HEK293 (cell line): Measurements from ENCODE around the gene GIT1.
A peak's percentile ranks its signal among the peaks of the same experiment; 100 is the strongest.

Source experiments
- CTCF ChIA-PET: fragments of 350-600 bp; formaldehyde crosslinking; extraction: SDS; loops from one replicate; lab custom pipeline; 2021; ENCODE audit warnings: antibody characterized with exemption; lab: Yijun Ruan, JAX
- POLR2A ChIA-PET: fragments of 300-600 bp; formaldehyde crosslinking; extraction: SDS; loops from one replicate; lab custom pipeline; 2020; ENCODE audit warnings: antibody characterized with exemption, inconsistent platforms; lab: Yijun Ruan, JAX
- H3K27ac ChIP-seq: fragments of 200-500 bp; sonication (Bioruptor generic); 2 replicates; pipeline ENCODE4 v1.5.1; 2014; ENCODE audit warnings: low read depth, low read length, control low read depth, inconsistent platforms; ENCODE audit errors: extremely low read depth
- H3K36me3 ChIP-seq, 2 experiments: fragments of 200-500 bp in 1 of 2; sonication (Bioruptor generic) in 1 of 2; 1 replicate in 1 of 2; 2 replicates in 1 of 2; pipeline ENCODE4 v1.5.1; 2014 to 2017; ENCODE audit warnings: inconsistent platforms in 2 of 2, low read length in 2 of 2; ENCODE audit not compliant: control insufficient read depth in 2 of 2, insufficient read depth in 1 of 2
- H3K4me1 ChIP-seq: fragments of 200-500 bp; sonication (Bioruptor generic); 2 replicates; pipeline ENCODE4 v1.5.1; 2014; ENCODE audit warnings: mild to moderate bottlenecking, low read length, inconsistent platforms; ENCODE audit not compliant: control insufficient read depth, insufficient read depth
- H3K4me3 ChIP-seq: 2 replicates; pipeline ENCODE4 v1.5.1; 2011; ENCODE audit warnings: low read depth, mild to moderate bottlenecking, control low read depth, low read length, moderate library complexity
- H3K9me3 ChIP-seq: fragments of 200-500 bp; sonication (Bioruptor generic); 2 replicates; pipeline ENCODE4 v1.5.1; 2014; ENCODE audit warnings: low read depth, low read length, inconsistent platforms; ENCODE audit not compliant: control insufficient read depth, insufficient read depth
- IKZF3 ChIP-seq: fragments of 450-650 bp; IDR thresholded peaks from 2 replicates; pipeline ENCODE4 v1.5.0; 2018; ENCODE audit warnings: missing biosample characterization, mild to moderate bottlenecking, missing genetic modification characterization, moderate library complexity
- SP2 ChIP-seq: fragments of 450-650 bp; formaldehyde crosslinking; IDR thresholded peaks from 2 replicates; pipeline ENCODE4 v1.5.1; 2016; ENCODE audit warnings: missing biosample characterization, missing genetic modification characterization
- WT1 ChIP-seq: fragments of 450-650 bp; formaldehyde crosslinking; IDR thresholded peaks from 2 replicates; pipeline ENCODE4 v1.5.1; 2016; ENCODE audit warnings: missing biosample characterization, missing genetic modification characterization
- ZBTB10 ChIP-seq: fragments of 450-650 bp; formaldehyde crosslinking; IDR thresholded peaks from 2 replicates; pipeline ENCODE4 v1.5.1; 2016; ENCODE audit warnings: missing biosample characterization, missing genetic modification characterization
- ZBTB17 ChIP-seq: fragments of 450-650 bp; formaldehyde crosslinking; IDR thresholded peaks from 2 replicates; pipeline ENCODE4 v1.5.1; 2016; ENCODE audit warnings: missing biosample characterization, missing genetic modification characterization
- ZBTB26 ChIP-seq: fragments of 450-650 bp; formaldehyde crosslinking; optimal IDR thresholded peaks from 2 replicates; pipeline ENCODE3; 2016; ENCODE audit warnings: missing biosample characterization, mild to moderate bottlenecking, missing genetic modification characterization
- ZBTB8A ChIP-seq: fragments of 450-650 bp; formaldehyde crosslinking; IDR thresholded peaks from 2 replicates; pipeline ENCODE4 v1.5.1; 2016; ENCODE audit warnings: missing biosample characterization, missing genetic modification characterization
- ZFHX2 ChIP-seq: fragments of 450-650 bp; formaldehyde crosslinking; conservative IDR thresholded peaks from 2 replicates; pipeline ENCODE4 v1.5.1; 2016; ENCODE audit warnings: missing biosample characterization, missing genetic modification characterization
- ZFP41 ChIP-seq: fragments of 450-650 bp; formaldehyde crosslinking; IDR thresholded peaks from 2 replicates; pipeline ENCODE4 v1.5.1; 2016; ENCODE audit warnings: missing biosample characterization, missing genetic modification characterization, borderline replicate concordance
- ZNF112 ChIP-seq: fragments of 450-650 bp; formaldehyde crosslinking; IDR thresholded peaks from 2 replicates; pipeline ENCODE4 v1.5.0; 2017; ENCODE audit warnings: missing biosample characterization, missing genetic modification characterization
- ZNF148 ChIP-seq: fragments of 450-650 bp; formaldehyde crosslinking; IDR thresholded peaks from 2 replicates; pipeline ENCODE4 v1.5.0; 2017; ENCODE audit warnings: missing biosample characterization, missing genetic modification characterization, borderline replicate concordance
- ZNF24 ChIP-seq: fragments of 450-650 bp; formaldehyde crosslinking; IDR thresholded peaks from 2 replicates; pipeline ENCODE4 v1.5.1; 2016; ENCODE audit warnings: missing biosample characterization, missing genetic modification characterization
- ZNF274 ChIP-seq, 2 experiments: fragments of 200-500 bp in 1 of 2; fragments of 450-650 bp in 1 of 2; sonication (Bioruptor generic) in 1 of 2; formaldehyde crosslinking in 1 of 2; IDR thresholded peaks; 2 replicates each; pipeline versions ENCODE4 v1.5.1 to v1.6.1; 2014 to 2016; ENCODE audit warnings: borderline replicate concordance in 1 of 2, inconsistent platforms in 1 of 2, low read length in 1 of 2, missing biosample characterization in 1 of 2, missing genetic modification characterization in 1 of 2
- ZNF302 ChIP-seq: fragments of 450-650 bp; formaldehyde crosslinking; IDR thresholded peaks from 2 replicates; pipeline ENCODE4 v1.5.1; 2016; ENCODE audit warnings: missing biosample characterization, missing genetic modification characterization, low read depth
- ZNF501 ChIP-seq: fragments of 450-650 bp; formaldehyde crosslinking; IDR thresholded peaks from 2 replicates; pipeline ENCODE4 v1.5.1; 2016; ENCODE audit warnings: missing biosample characterization, missing genetic modification characterization
- ZNF571 ChIP-seq: fragments of 450-650 bp; formaldehyde crosslinking; IDR thresholded peaks from 2 replicates; pipeline ENCODE4 v1.5.0; 2017; ENCODE audit warnings: missing biosample characterization, missing genetic modification characterization
- ZNF600 ChIP-seq: fragments of 450-650 bp; formaldehyde crosslinking; IDR thresholded peaks from 2 replicates; pipeline ENCODE4 v1.5.1; 2016; ENCODE audit warnings: missing biosample characterization, missing genetic modification characterization
- ZNF610 ChIP-seq: fragments of 450-650 bp; formaldehyde crosslinking; IDR thresholded peaks from 2 replicates; pipeline ENCODE4 v1.5.1; 2016; ENCODE audit warnings: missing biosample characterization, missing genetic modification characterization, borderline replicate concordance
- ZNF624 ChIP-seq: fragments of 450-650 bp; formaldehyde crosslinking; IDR thresholded peaks from 2 replicates; pipeline ENCODE4 v1.5.1; 2017; ENCODE audit warnings: missing biosample characterization, missing genetic modification characterization
- ZNF629 ChIP-seq: fragments of 450-650 bp; formaldehyde crosslinking; IDR thresholded peaks from 2 replicates; pipeline ENCODE4 v1.5.1; 2017; ENCODE audit warnings: missing biosample characterization, missing genetic modification characterization
- ZNF645 ChIP-seq: fragments of 450-650 bp; formaldehyde crosslinking; IDR thresholded peaks from 2 replicates; pipeline ENCODE4; 2016; ENCODE audit warnings: missing biosample characterization, missing genetic modification characterization
- ZNF660 ChIP-seq: fragments of 450-650 bp; IDR thresholded peaks from 2 replicates; pipeline ENCODE4 v1.5.1; 2018; ENCODE audit warnings: missing biosample characterization, mild to moderate bottlenecking, missing genetic modification characterization
- ZNF830 ChIP-seq: fragments of 450-650 bp; IDR thresholded peaks from 2 replicates; pipeline ENCODE4 v1.5.0; 2018; ENCODE audit warnings: missing biosample characterization, missing genetic modification characterization, low read depth, mild to moderate bottlenecking, moderate library complexity
- ZSCAN5A ChIP-seq: fragments of 450-650 bp; formaldehyde crosslinking; IDR thresholded peaks from 2 replicates; pipeline ENCODE4 v1.5.1; 2016; ENCODE audit warnings: missing biosample characterization, missing genetic modification characterization

Gene GIT1

GRCh38 chr17:29595943-29596774 is 6.7 kb upstream of the GIT1 start (continued):
- peak; percentile 59; the same call in 1 of the 2 replicates for TF ChIP-seq ZNF600 (tag by site-specific recombination)
- no peak for TF ChIP-seq ZNF660 (tag by site-specific recombination)
- peak; percentile 94 for TF ChIP-seq ZFHX2 (tag by site-specific recombination)
- TF ChIP-seq ZNF571: no peak
- TF ChIP-seq SP2: no peak
- TF ChIP-seq ZNF274 (IDR thresholded peaks at IDR 0.05; ENCODE audit: low read length): no peak
- TF ChIP-seq ZNF274 (tag by site-specific recombination; IDR thresholded peaks at IDR 0.05; ENCODE audit: borderline replicate concordance): no peak
- no peak for TF ChIP-seq ZFP41
- TF ChIP-seq WT1 (tag by site-specific recombination): no peak
- no peak for TF ChIP-seq ZSCAN5A (tag by site-specific recombination)
- no peak for TF ChIP-seq ZNF112 (tag by site-specific recombination)
- no peak for TF ChIP-seq ZNF610
- TF ChIP-seq ZNF148 (tag by site-specific recombination): no peak
- no peak for TF ChIP-seq ZBTB10 (tag by site-specific recombination)
- no peak for TF ChIP-seq ZNF24 (tag by site-specific recombination)
- TF ChIP-seq ZBTB8A (tag by site-specific recombination): peak; percentile 23; the same call in 1 of the 2 replicates

GRCh38 chr17:29595107-29595942 is 5.9 kb upstream of the GIT1 start:
- Histone ChIP-seq H3K9me3 (no peaks in the 10 kb centered on the region), H3K36me3 (no peaks in the 10 kb centered on the region), H3K27ac (no peak overlapping the region), H3K4me1 (peaks cover 36% of the 10 kb centered on the region), H3K4me3 (no peak overlapping the region)
- ChIA-PET POLR2A (interaction anchor here (0.7 to 1.2 kb wide), 2 partner anchors 14 to 42 kb away, joined by 4 read pairs; no protein-coding TSS in a partner anchor), CTCF (interaction anchor here (0.9 to 5.1 kb wide), 5 partner anchors 10 to 44 kb away, joined by 3 to 74 read pairs (median 3); no protein-coding TSS in a partner anchor)
- no peak for TF ChIP-seq ZNF501 (tag by site-specific recombination)
- TF ChIP-seq ZNF645 (tag by site-specific recombination): no peak
- TF ChIP-seq IKZF3: 0 out of 2 replicates have a peak, but pooled peaks have one; percentile 38
- TF ChIP-seq ZNF624 (tag by site-specific recombination): no peak
- TF ChIP-seq ZNF830 (tag by site-specific recombination): no peak
- no peak for TF ChIP-seq ZBTB26 (tag by site-specific recombination)
- TF ChIP-seq ZBTB17 (tag by site-specific recombination): peak; percentile 68
- TF ChIP-seq ZNF302 (tag by site-specific recombination): no peak
- TF ChIP-seq ZNF629 (tag by site-specific recombination): no peak
